Kidney (tissue), 14 donors: ENCODE data around the gene SUGCT. TPM values are rescaled to one million over a fixed set of nuclear protein-coding genes. Genes with fewer than 3 reads are reported as not detected.

ENCODE experiments used
- DNase-seq, 5 donors: peaks; one replicate each; pipeline ENCODE4 v3.0.0-alpha.2; 2013 to 2020
- FAIRE-seq: peaks from 2 replicates; lab custom pipeline; 2012; peaks lifted over from hg19 to GRCh38; lab: Jason Lieb, UNC
- H3K27ac ChIP-seq, 2 donors: one replicate each; pipeline ENCODE4 v1.7.0; 2013; ENCODE audit warnings: low read depth in 2 of 2, low read length in 2 of 2, inconsistent platforms in 1 of 2
- H3K27me3 ChIP-seq: one replicate; pipeline ENCODE4 v1.7.1; 2013; ENCODE audit warnings: low read length, inconsistent platforms; ENCODE audit not compliant: control insufficient read depth, insufficient read depth
- H3K36me3 ChIP-seq, 3 donors: one replicate each; pipeline versions ENCODE4 v1.7.0 to v1.7.1; 2013; ENCODE audit warnings: low read length in 3 of 3, control low read depth in 1 of 3, inconsistent platforms in 1 of 3; ENCODE audit not compliant: insufficient read depth in 3 of 3, control insufficient read depth in 2 of 3
- H3K4me1 ChIP-seq, 3 donors: one replicate each; pipeline versions ENCODE4 v1.7.0 to v1.7.1; 2013; ENCODE audit warnings: low read length in 3 of 3, inconsistent platforms in 1 of 3, low read depth in 1 of 3; ENCODE audit not compliant: control insufficient read depth in 2 of 3, insufficient read depth in 2 of 3
- H3K4me3 ChIP-seq, 3 donors: one replicate each; pipeline versions ENCODE4 v1.7.0 to v1.8.1; 2013; ENCODE audit warnings: low read length in 3 of 3, control low read depth in 1 of 3, inconsistent platforms in 1 of 3
- H3K9ac ChIP-seq, 3 donors: one replicate each; pipeline versions ENCODE4 v1.7.0 to v1.7.1; 2013; ENCODE audit warnings: low read length in 3 of 3, control low read depth in 1 of 3, inconsistent platforms in 1 of 3
- H3K9me3 ChIP-seq, 3 donors: one replicate each; pipeline versions ENCODE4 v1.7.0 to v1.7.1; 2013; ENCODE audit warnings: low read length in 3 of 3, control low read depth in 1 of 3, inconsistent platforms in 1 of 3; ENCODE audit not compliant: control insufficient read depth in 2 of 3, insufficient read depth in 1 of 3
- intact Hi-C: fragments of 100-400 bp; cut with DNase I; formaldehyde crosslinking; loops from one replicate; pipeline ENCODE4 v1.11.1; 2022
- polyA plus RNA-seq: library from polyadenylated mRNA; stranded (reverse); fragments of 350-450 nt; fragmentation: Illumina TruSeq; extraction: RNeasy Lipid Tissue Mini Kit (QIAGEN cat#74804); gene quantifications from one replicate; pipeline ENCODE4 v1.2.3, GENCODE V29; 2014; ENCODE audit warnings: low read depth, low replicate concordance; ENCODE audit not compliant: insufficient read depth
- total RNA-seq: library from RNA; stranded (reverse); fragmentation: NEBNext Ultra II Directional; extraction: Animal tissue kit (Norgen Biotek cat#: 25700); gene quantifications from one replicate; pipeline ENCODE4 v1.2.1, GENCODE V29; 2021
- TF ChIP-seq, protein P1 (sequence below): IDR thresholded peaks from 3 replicates; pipeline ENCODE4 v1.5.1; 2012; ENCODE audit warnings: mild to moderate bottlenecking, moderate library complexity, borderline replicate concordance; ENCODE audit not compliant: insufficient read depth; ENCODE audit errors: extremely low read depth
- donor health status: control.
- donor health status: control.
- donor health status: control.
- donor health status: control.
- donor health status: control.
- donor health status: DM: yes; HTN: yes; CAD: no.
- donor health status: Normal renal cell carcinoma (clear cell type).

The SUGCT gene
- total and polyA plus RNA-seq, 2 donors from 2014 or later: 7.6 to 45.1 TPM

DNA sequence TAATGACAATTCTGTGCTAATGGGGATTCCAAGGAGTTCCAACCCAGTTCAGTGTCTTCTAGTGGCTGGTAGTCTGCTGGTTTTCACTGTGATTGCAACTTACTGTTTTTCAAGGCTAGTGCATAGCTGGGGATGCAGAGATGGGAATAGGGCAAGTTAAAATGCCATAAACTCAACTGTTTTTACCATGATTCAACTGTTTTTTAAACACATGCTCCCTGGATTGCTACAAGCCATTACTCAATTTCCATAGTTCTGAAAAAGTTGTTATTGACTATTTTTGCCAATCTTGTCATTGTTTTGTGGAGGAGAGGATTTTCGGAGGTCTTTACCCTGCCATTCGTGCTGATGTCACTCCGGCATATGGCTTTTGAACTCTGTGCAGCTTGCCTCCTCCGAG is 245.3 kb downstream of the SUGCT start:
- intact Hi-C loops: no loop called here
- no peaks in the 10 kb centered on the region for H3K27me3 ChIP-seq
- H3K9ac ChIP-seq: no peak overlapping the region
- H3K4me1 ChIP-seq: no peaks in the 10 kb centered on the region
- H3K4me3 ChIP-seq: no peak overlapping the region
- H3K9me3 ChIP-seq: peaks cover 0 to 5% (median 0%) of the 10 kb centered on the region in 3 donors
- TF ChIP-seq, protein P1, sequence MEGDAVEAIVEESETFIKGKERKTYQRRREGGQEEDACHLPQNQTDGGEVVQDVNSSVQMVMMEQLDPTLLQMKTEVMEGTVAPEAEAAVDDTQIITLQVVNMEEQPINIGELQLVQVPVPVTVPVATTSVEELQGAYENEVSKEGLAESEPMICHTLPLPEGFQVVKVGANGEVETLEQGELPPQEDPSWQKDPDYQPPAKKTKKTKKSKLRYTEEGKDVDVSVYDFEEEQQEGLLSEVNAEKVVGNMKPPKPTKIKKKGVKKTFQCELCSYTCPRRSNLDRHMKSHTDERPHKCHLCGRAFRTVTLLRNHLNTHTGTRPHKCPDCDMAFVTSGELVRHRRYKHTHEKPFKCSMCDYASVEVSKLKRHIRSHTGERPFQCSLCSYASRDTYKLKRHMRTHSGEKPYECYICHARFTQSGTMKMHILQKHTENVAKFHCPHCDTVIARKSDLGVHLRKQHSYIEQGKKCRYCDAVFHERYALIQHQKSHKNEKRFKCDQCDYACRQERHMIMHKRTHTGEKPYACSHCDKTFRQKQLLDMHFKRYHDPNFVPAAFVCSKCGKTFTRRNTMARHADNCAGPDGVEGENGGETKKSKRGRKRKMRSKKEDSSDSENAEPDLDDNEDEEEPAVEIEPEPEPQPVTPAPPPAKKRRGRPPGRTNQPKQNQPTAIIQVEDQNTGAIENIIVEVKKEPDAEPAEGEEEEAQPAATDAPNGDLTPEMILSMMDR: no peak
- FAIRE-seq (no peak), DNase-seq (no peak)
- H3K36me3 ChIP-seq: no peaks in the 10 kb centered on the region
- H3K27ac ChIP-seq: no peak overlapping the region

DNA sequence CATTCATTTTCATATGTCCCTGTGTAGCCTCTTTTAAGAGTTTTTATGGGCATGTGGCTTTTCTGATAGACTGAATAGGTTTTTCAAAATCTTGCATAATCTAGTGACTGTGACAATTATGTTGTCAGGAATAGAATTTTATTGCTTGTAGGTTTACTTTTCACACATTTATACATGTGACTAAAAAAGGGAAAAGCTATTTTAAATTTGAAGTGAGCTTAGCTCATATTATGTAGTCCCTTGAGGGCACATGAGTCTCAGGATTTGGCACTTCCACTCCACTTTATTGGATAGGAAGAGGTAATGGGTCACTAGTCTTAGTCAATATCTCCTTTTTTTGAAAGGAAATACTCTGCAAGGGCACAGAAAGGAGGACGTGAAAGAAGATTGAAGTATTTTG is 247.3 kb downstream of the SUGCT start:
- H3K27me3 ChIP-seq: no peaks in the 10 kb centered on the region
- TF ChIP-seq, protein P1: no peak
- intact Hi-C loops: no loop called here
- no peak overlapping the region for H3K27ac ChIP-seq
- peaks cover 0 to 5% (median 0%) of the 10 kb centered on the region in 3 donors for H3K9me3 ChIP-seq
- FAIRE-seq (no peak), DNase-seq (no peak)
- H3K4me3 ChIP-seq: no peak overlapping the region
- H3K4me1 ChIP-seq: no peaks in the 10 kb centered on the region
- no peaks in the 10 kb centered on the region for H3K36me3 ChIP-seq
- no peak overlapping the region for H3K9ac ChIP-seq

DNA sequence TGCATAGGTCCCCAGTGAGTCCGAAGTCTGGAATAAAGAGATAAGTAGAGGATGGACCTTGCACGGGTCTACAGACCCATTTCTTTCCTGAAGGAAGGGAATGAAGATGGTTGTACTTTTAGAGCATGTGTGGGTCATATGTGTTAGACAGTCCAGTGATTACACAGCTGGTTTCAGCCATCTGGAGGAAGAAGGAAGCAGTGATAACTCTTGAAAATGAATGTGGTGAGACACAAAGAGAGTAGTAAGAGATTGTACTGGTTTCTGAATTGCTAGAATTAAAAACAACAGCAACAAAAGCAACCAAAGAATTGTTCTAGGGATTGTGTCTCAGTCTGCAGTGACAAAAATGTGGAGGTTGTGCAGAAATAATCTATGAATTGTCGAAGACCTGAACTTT is 258.9 kb downstream of the SUGCT start:
- Histone ChIP-seq H3K4me1 (no peaks in the 10 kb centered on the region), H3K4me3 (no peak overlapping the region), H3K9ac (no peak overlapping the region), H3K9me3 (no peaks in the 10 kb centered on the region), H3K36me3 (no peaks in the 10 kb centered on the region), H3K27me3 (no peaks in the 10 kb centered on the region), H3K27ac (no peak overlapping the region)
- TF ChIP-seq, protein P1: no peak
- FAIRE-seq: no peak
- intact Hi-C loops: no loop called here
- no peak for DNase-seq

DNA sequence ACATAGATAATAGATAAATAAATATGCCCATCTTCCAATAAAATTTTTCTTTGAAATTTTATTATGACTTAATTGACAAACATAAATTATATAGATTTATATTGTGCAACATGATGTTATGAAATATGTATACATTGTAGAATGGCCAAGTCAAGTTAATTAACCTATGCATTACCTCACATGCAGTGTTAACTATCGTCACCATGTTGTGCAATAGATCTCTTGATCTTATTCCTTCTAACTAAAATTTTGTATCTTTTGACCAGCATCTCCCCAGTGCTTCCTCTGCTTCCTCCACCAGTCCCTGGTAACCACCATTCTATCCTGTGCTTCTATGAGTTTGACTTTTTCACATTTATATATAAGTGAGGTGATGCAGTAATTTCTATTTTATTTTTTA is 259.6 kb downstream of the SUGCT start:
- no peaks in the 10 kb centered on the region for H3K4me1 ChIP-seq
- no peak overlapping the region for H3K4me3 ChIP-seq
- H3K27ac ChIP-seq: no peak overlapping the region
- TF ChIP-seq, protein P1: no peak
- no peaks in the 10 kb centered on the region for H3K36me3 ChIP-seq
- no peak for FAIRE-seq
- intact Hi-C loops: no loop called here
- H3K9ac ChIP-seq: no peak overlapping the region
- no peaks in the 10 kb centered on the region for H3K27me3 ChIP-seq
- H3K9me3 ChIP-seq: no peaks in the 10 kb centered on the region
- no peak for DNase-seq
